ENCODE measurements around the gene HEPN1. TPM values are rescaled to one million over a fixed set of nuclear protein-coding genes. Genes with fewer than 3 reads are reported as not detected.

HEPN1 gene
- total and polyA plus RNA-seq, 9 of the 15 experiments (the other 6 are each of a cell fraction or from before 2014, with no cell fraction given) = not detected

DNA sequence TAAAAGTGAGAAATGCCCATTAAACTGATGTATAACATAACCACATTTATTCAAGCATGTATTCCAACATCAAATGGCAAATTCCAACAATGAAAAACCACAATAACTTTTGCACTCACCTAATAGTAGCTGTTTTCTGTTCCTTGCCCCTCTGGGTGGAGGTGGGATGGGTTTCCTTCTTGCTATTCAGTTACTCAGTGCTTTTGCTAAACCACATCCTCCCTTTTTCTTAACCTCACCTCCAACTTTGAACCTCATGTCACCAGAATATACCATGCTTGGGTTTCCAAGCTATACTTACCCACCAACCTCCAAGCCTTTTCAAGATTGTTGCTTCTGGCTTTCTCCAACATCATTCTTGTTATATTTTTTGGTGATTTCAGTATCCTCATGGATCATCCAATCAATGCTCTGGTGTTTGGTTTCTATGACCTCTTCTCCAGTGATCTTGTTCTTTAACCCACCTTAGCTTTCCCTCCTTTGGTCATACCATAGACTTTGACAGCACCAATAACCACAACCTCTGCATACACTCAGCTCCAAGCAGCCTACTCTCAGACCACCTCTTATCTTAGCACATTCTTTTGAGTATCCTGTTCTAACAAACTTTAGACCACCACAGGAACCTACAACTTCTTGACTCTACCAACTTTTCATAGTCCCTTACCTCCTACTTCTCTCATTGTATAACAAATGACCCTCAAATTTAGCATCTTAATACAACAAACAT is 31.7 kb downstream of the HEPN1 start:
- H3K27me3 ChIP-seq (ENCODE audit: control insufficient read depth in 2 of 2, insufficient read depth in 2 of 2, low read length in 2 of 2) = peaks cover 0 to 14% of the 10 kb centered on the region in 2 experiments; a peak in 2 of 5 replicates
- intact Hi-C loops (cut with micrococcal nuclease) = no loop called here
- H3K9ac ChIP-seq (ENCODE audit: insufficient read depth in 1 of 2, low read depth in 2 of 2, low read length in 2 of 2) = no peak overlapping the region
- H3K4me3 ChIP-seq = no peak overlapping the region
- no peak overlapping the region for H3K4me2 ChIP-seq (ENCODE audit: insufficient read depth, low read length)
- no peaks in the 10 kb centered on the region for H3K36me3 ChIP-seq (ENCODE audit: control insufficient read depth, insufficient read depth, low read length)
- no peak for FAIRE-seq
- ChIA-PET POLR2A (no interaction called here), CTCF (ENCODE audit: low intra/inter-chr PET ratio) (no interaction called here)
- H3K4me1 ChIP-seq (replicated peaks in 1 of 2; ENCODE audit: control insufficient read depth in 2 of 2, insufficient read depth in 2 of 2, low read length in 2 of 2) = peaks cover 5 to 7% of the 10 kb centered on the region in 2 experiments; a peak in 3 of 5 replicates
- DNase-seq (ENCODE audit: extremely low read depth in 1 of 4, low spot score in 3 of 4) = no peak
- no TSS peak for BruUV-seq (replicated peaks)
- no peaks in the 10 kb centered on the region for H4K20me1 ChIP-seq (replicated peaks; ENCODE audit: control insufficient read depth, insufficient read depth, low read length)
- ATAC-seq = no peak
- no peak for TF ChIP-seq CBFA2T3 (IDR thresholded peaks at IDR 0.05)
- TF ChIP-seq GTF2E2 (tag; IDR thresholded peaks at IDR 0.05) = no peak
- no peak for TF ChIP-seq HDGF (IDR thresholded peaks at IDR 0.05)
- TF ChIP-seq, protein P1, sequence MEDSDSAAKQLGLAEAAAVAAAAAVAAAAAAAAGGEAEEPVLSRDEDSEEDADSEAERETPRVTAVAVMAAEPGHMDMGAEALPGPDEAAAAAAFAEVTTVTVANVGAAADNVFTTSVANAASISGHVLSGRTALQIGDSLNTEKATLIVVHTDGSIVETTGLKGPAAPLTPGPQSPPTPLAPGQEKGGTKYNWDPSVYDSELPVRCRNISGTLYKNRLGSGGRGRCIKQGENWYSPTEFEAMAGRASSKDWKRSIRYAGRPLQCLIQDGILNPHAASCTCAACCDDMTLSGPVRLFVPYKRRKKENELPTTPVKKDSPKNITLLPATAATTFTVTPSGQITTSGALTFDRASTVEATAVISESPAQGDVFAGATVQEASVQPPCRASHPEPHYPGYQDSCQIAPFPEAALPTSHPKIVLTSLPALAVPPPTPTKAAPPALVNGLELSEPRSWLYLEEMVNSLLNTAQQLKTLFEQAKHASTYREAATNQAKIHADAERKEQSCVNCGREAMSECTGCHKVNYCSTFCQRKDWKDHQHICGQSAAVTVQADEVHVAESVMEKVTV (CRISPR knock-in tag; IDR thresholded peaks at IDR 0.05) = no peak
- no peak for TF ChIP-seq TAF9B (IDR thresholded peaks at IDR 0.05; ENCODE audit: partially characterized antibody)
- TF ChIP-seq FOXJ3 (CRISPR knock-in tag; IDR thresholded peaks at IDR 0.05) = no peak
- no peak for TF ChIP-seq KLF10 (CRISPR knock-in tag; IDR thresholded peaks at IDR 0.05)
- no peak for TF ChIP-seq MCM2 (IDR thresholded peaks at IDR 0.05; ENCODE audit: low read depth)
- TF ChIP-seq RFX5 (IDR thresholded peaks at IDR 0.05; ENCODE audit: low read depth, low read length) = no peak
- H2AFZ ChIP-seq (ENCODE audit: low read depth, low read length) = no peak overlapping the region
- no peaks in the 10 kb centered on the region for H3K9me3 ChIP-seq (replicated peaks; ENCODE audit: control insufficient read depth, insufficient read depth, low read depth, low read length)
- H3K9me1 ChIP-seq (ENCODE audit: control insufficient read depth, insufficient read depth, low read length) = no peaks in the 10 kb centered on the region
- no peaks in the 10 kb centered on the region for H3K79me2 ChIP-seq (ENCODE audit: control insufficient read depth, insufficient read depth, low read length)
- no peak overlapping the region for H3K27ac ChIP-seq (ENCODE audit: extremely low read depth, low read depth, low read length)
- in situ Hi-C loops (cut with MboI) = loop anchor here (25.0 kb wide), 2 partner anchors 387 to 937 kb away; partner anchors contain the start of gene HYLS1

Measured in K562 (cell line).